ENCODE results near the gene BRAF.

BRAF gene

DNA sequence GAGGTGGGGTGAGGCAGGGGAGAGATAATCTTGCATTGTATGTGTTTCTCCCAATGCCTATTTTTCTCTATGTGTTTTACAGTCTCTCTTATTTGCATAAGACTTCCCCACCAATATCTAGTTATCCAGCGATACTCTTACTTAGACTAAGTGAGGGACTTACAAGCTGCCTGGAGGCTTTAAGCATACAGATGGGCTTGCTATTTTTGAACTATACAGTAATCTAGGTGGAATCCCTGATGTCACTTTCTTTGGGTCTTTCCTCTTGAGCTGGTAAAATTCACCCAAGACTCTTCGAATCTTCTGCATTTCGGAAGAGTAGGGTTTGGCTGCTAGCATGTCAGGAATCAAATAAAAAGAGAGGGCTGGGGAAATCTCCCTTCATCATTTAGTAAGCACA lies 151.6 kb downstream of the BRAF start:
- TF ChIP-seq EP300 (IDR thresholded peaks at IDR 0.05; ENCODE audit: borderline replicate concordance): no peak
- TF ChIP-seq, protein P1, sequence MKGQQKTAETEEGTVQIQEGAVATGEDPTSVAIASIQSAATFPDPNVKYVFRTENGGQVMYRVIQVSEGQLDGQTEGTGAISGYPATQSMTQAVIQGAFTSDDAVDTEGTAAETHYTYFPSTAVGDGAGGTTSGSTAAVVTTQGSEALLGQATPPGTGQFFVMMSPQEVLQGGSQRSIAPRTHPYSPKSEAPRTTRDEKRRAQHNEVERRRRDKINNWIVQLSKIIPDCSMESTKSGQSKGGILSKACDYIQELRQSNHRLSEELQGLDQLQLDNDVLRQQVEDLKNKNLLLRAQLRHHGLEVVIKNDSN (IDR thresholded peaks at IDR 0.05): no peak
- TF ChIP-seq YY1 (IDR thresholded peaks at IDR 0.05; ENCODE audit: low read depth): no peak
- TF ChIP-seq, protein P2, sequence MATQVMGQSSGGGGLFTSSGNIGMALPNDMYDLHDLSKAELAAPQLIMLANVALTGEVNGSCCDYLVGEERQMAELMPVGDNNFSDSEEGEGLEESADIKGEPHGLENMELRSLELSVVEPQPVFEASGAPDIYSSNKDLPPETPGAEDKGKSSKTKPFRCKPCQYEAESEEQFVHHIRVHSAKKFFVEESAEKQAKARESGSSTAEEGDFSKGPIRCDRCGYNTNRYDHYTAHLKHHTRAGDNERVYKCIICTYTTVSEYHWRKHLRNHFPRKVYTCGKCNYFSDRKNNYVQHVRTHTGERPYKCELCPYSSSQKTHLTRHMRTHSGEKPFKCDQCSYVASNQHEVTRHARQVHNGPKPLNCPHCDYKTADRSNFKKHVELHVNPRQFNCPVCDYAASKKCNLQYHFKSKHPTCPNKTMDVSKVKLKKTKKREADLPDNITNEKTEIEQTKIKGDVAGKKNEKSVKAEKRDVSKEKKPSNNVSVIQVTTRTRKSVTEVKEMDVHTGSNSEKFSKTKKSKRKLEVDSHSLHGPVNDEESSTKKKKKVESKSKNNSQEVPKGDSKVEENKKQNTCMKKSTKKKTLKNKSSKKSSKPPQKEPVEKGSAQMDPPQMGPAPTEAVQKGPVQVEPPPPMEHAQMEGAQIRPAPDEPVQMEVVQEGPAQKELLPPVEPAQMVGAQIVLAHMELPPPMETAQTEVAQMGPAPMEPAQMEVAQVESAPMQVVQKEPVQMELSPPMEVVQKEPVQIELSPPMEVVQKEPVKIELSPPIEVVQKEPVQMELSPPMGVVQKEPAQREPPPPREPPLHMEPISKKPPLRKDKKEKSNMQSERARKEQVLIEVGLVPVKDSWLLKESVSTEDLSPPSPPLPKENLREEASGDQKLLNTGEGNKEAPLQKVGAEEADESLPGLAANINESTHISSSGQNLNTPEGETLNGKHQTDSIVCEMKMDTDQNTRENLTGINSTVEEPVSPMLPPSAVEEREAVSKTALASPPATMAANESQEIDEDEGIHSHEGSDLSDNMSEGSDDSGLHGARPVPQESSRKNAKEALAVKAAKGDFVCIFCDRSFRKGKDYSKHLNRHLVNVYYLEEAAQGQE (IDR thresholded peaks at IDR 0.05; ENCODE audit: low read depth): no peak
- no peak for TF ChIP-seq NFIC (IDR thresholded peaks at IDR 0.05)
- TF ChIP-seq CREB1 (IDR thresholded peaks at IDR 0.05; ENCODE audit: low read depth): no peak
- TF ChIP-seq RAD21 (IDR thresholded peaks at IDR 0.05; ENCODE audit: low read depth): no peak
- TF ChIP-seq TAF1 (IDR thresholded peaks at IDR 0.05; ENCODE audit: low read depth): no peak

- TF ChIP-seq EP300 (IDR thresholded peaks at IDR 0.05; ENCODE audit: borderline replicate concordance) (no peak), TEAD4 (IDR thresholded peaks at IDR 0.05) (no peak), CEBPB (IDR thresholded peaks at IDR 0.05) (no peak), TCF12 (IDR thresholded peaks at IDR 0.05; ENCODE audit: low read depth) (no peak), NFIC (IDR thresholded peaks at IDR 0.05) (no peak), ZBTB7A (IDR thresholded peaks at IDR 0.05; ENCODE audit: low read depth) (no peak), YY1 (IDR thresholded peaks at IDR 0.05; ENCODE audit: low read depth) (no peak), RAD21 (IDR thresholded peaks at IDR 0.05; ENCODE audit: low read depth) (no peak), CREB1 (IDR thresholded peaks at IDR 0.05; ENCODE audit: low read depth) (no peak), MAX (IDR thresholded peaks at IDR 0.05) (no peak), TAF1 (IDR thresholded peaks at IDR 0.05; ENCODE audit: low read depth) (no peak), EGR1 (IDR thresholded peaks at IDR 0.05) (no peak), FOXM1 (IDR thresholded peaks at IDR 0.05; ENCODE audit: borderline replicate concordance, low read depth) (no peak)
- TF ChIP-seq, protein P1 (IDR thresholded peaks at IDR 0.05): no peak
- TF ChIP-seq, protein P2 (IDR thresholded peaks at IDR 0.05; ENCODE audit: low read depth): no peak
These were observed 152.9 kb downstream of the BRAF start for GRCh38 chr7:140771826-140772225.

- no peak for TF ChIP-seq FOXM1 (IDR thresholded peaks at IDR 0.05; ENCODE audit: borderline replicate concordance, low read depth)
- no peak for TF ChIP-seq EP300 (IDR thresholded peaks at IDR 0.05; ENCODE audit: borderline replicate concordance)
- TF ChIP-seq RAD21 (IDR thresholded peaks at IDR 0.05; ENCODE audit: low read depth): no peak
- TF ChIP-seq TEAD4 (IDR thresholded peaks at IDR 0.05): no peak
- no peak for TF ChIP-seq CREB1 (IDR thresholded peaks at IDR 0.05; ENCODE audit: low read depth)
- TF ChIP-seq, protein P2 (IDR thresholded peaks at IDR 0.05; ENCODE audit: low read depth): no peak
- TF ChIP-seq YY1 (IDR thresholded peaks at IDR 0.05; ENCODE audit: low read depth): no peak
- TF ChIP-seq NFIC (IDR thresholded peaks at IDR 0.05): no peak
- TF ChIP-seq MAX (IDR thresholded peaks at IDR 0.05): no peak
- TF ChIP-seq ZBTB7A (IDR thresholded peaks at IDR 0.05; ENCODE audit: low read depth): no peak
- TF ChIP-seq, protein P1 (IDR thresholded peaks at IDR 0.05): no peak
- TF ChIP-seq CEBPB (IDR thresholded peaks at IDR 0.05): no peak
- TF ChIP-seq TCF12 (IDR thresholded peaks at IDR 0.05; ENCODE audit: low read depth): no peak
- no peak for TF ChIP-seq EGR1 (IDR thresholded peaks at IDR 0.05)
- no peak for TF ChIP-seq TAF1 (IDR thresholded peaks at IDR 0.05; ENCODE audit: low read depth)
These were observed 154.9 kb downstream of the BRAF start for GRCh38 chr7:140769852-140770251.

DNA sequence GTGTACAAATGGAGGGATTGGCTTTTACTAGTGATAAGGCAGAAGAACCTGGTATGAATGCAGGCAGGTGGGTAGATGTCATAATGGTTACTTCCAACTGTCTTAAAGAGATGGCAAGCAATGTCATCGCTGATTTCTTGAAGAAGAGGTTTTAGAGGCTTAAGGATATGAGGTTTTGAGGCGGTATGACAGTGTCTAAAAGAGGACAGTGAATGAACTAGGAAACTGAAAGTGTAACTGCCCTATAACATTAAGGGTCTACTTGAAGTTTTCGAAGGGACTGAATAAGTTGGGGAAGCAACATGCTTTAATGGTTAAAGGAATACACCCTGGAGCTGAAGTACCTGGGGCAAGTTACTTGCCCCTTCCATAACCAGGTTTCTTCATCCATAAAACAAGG lies 157.3 kb downstream of the BRAF start:
- TF ChIP-seq CREB1 (IDR thresholded peaks at IDR 0.05; ENCODE audit: low read depth) (no peak), TCF12 (IDR thresholded peaks at IDR 0.05; ENCODE audit: low read depth) (no peak), RAD21 (IDR thresholded peaks at IDR 0.05; ENCODE audit: low read depth) (no peak), NFIC (IDR thresholded peaks at IDR 0.05) (no peak), TAF1 (IDR thresholded peaks at IDR 0.05; ENCODE audit: low read depth) (no peak), YY1 (IDR thresholded peaks at IDR 0.05; ENCODE audit: low read depth) (no peak), FOXM1 (IDR thresholded peaks at IDR 0.05; ENCODE audit: borderline replicate concordance, low read depth) (no peak), EP300 (IDR thresholded peaks at IDR 0.05; ENCODE audit: borderline replicate concordance) (no peak), MAX (IDR thresholded peaks at IDR 0.05) (no peak), CEBPB (IDR thresholded peaks at IDR 0.05) (no peak), EGR1 (IDR thresholded peaks at IDR 0.05) (no peak)
- TF ChIP-seq, protein P2 (IDR thresholded peaks at IDR 0.05; ENCODE audit: low read depth): no peak
- TF ChIP-seq, protein P1 (IDR thresholded peaks at IDR 0.05): no peak

Measured in Ishikawa (cell line).